Urinary bladder (tissue), 4 donors: Measurements from ENCODE around the gene KHDRBS2. TPM values are rescaled to one million over a fixed set of nuclear protein-coding genes. Genes with fewer than 3 reads are reported as not detected.

Source experiments
- DNase-seq: peaks from one replicate; pipeline ENCODE4 v3.0.0-alpha.2; 2015; ENCODE audit errors: extremely low spot score
- H3K27ac ChIP-seq: one replicate; pipeline ENCODE4 v1.5.1; 2013; ENCODE audit warnings: low read depth, mild to moderate bottlenecking, moderate library complexity
- H3K36me3 ChIP-seq: one replicate; pipeline ENCODE4 v1.6.1; 2013; ENCODE audit warnings: mild to moderate bottlenecking, moderate library complexity; ENCODE audit not compliant: insufficient read depth
- H3K4me1 ChIP-seq: one replicate; pipeline ENCODE4 v1.6.1; 2013; ENCODE audit warnings: mild to moderate bottlenecking, moderate library complexity; ENCODE audit not compliant: insufficient read depth
- H3K4me3 ChIP-seq: one replicate; pipeline ENCODE4 v1.5.1; 2013; ENCODE audit warnings: low read depth, low read length
- WGBS: extraction: QIAGEN DNeasy Blood & Tissue Kit; methylation state at CpG from one replicate; pipeline ENCODE4 v1.1.7; 2013; 5-methylcytosine and 5-hydroxymethylcytosine counted together
- polyA plus RNA-seq: library from polyadenylated mRNA; stranded (reverse); fragments of 200-250 nt; gene quantifications from one replicate; pipeline ENCODE4 v1.2.3, GENCODE V29; 2013
- total RNA-seq: library from RNA; depleted of rRNA; stranded (reverse); fragments of >200 nt; gene quantifications from one replicate; pipeline ENCODE4 v1.2.3, GENCODE V29; 2014
- donor health status: healthy with polysubstance abuse.
- donor health status: healthy.

KHDRBS2 gene
- total and polyA plus RNA-seq, 2 donors, result 0.29 to 5.2 TPM

GRCh38 chr6:61949161-61949560 is 336.9 kb downstream of the KHDRBS2 start:
- no peak for DNase-seq
- no peaks in the 10 kb centered on the region for H3K36me3 ChIP-seq
- no peak overlapping the region for H3K27ac ChIP-seq
- H3K4me3 ChIP-seq, result no peak overlapping the region
- no peaks in the 10 kb centered on the region for H3K4me1 ChIP-seq

DNA sequence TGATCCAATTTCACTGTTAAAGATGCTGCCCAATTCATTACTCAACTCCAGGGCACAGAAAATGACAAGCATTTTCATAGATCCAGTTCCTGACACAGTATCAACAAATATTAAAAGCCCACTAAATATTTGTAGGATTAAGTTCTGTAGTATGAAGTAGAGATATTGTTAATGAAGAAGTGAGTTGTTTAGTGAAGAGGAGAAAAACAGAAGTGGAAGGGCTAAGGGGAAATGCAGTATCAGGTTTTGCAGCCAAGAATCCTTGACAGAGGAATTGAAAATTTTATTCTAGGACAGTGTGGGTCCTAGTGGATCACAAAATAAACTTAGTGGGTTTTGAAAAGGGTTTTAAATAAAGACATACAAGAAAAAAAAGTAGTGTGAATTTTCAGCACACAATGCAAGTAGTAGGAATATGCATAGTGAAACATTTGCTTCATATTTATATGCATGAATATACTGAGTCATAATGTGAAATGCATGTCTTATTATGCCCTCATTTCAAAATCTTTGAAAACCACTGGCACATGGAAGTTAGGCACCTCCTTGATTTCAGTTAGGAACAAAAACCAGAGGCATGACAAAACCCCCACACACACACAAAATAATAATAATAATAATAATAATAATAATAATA is 338.6 kb downstream of the KHDRBS2 start:
- Histone ChIP-seq H3K36me3 (no peaks in the 10 kb centered on the region), H3K4me1 (no peaks in the 10 kb centered on the region), H3K27ac (no peak overlapping the region), H3K4me3 (no peak overlapping the region)
- no peak for DNase-seq

DNA sequence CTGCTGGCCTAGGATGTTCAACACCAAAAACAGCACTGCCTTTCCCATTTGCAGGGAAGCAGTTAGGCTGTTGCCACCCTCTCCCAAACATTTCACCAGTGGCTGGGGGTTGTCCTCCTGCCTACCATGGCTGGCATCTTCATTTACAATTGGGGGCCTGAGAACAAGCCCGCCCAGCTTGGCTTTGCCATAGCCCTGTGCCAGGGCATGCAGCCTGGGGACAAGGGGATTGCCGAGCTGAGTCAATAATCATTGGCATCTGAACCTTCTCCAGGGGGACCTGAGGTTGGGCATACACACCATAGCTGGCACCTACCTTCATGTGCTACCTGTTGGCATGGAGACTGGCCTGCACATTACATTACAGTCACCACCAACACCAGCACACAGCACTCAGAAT is 345.1 kb downstream of the KHDRBS2 start:
- Histone ChIP-seq H3K4me1 (no peaks in the 10 kb centered on the region), H3K4me3 (no peak overlapping the region), H3K27ac (no peak overlapping the region), H3K36me3 (no peaks in the 10 kb centered on the region)
- 94% methylated on average over 2 of the region's 2 CpGs for WGBS
- DNase-seq, result no peak

DNA sequence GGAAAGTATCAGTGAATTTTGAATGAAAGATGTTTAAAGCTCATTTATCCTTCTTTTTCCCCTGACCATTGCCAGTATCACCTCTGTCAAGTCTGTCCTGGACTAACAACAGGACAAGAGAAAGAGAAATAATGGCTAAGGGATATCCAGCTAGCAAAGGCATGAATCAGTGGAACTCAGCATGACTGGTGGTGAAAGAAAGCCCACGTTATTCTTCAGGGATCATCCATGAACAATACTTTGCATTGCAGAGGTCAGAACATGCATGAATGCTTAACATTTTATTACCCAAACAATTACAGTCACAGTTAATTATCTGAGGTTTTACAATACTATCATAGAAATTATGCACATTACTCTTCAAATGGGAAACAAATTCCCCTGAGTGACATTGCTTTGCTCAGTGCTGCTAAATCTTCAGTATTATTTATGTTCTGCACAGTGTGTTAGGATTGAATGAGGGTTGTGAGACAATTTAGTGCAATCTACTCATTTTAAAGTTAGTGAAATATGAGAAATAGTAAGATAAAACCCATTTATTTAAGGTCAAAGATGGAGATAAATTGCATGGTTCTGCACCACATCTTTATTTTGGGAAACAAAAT is 350.7 kb downstream of the KHDRBS2 start:
- DNase-seq, result no peak
- Histone ChIP-seq H3K4me3 (no peak overlapping the region), H3K27ac (no peak overlapping the region), H3K36me3 (no peaks in the 10 kb centered on the region), H3K4me1 (no peaks in the 10 kb centered on the region)
- 53% methylated on average over 1 of the region's 1 CpG for WGBS

DNA sequence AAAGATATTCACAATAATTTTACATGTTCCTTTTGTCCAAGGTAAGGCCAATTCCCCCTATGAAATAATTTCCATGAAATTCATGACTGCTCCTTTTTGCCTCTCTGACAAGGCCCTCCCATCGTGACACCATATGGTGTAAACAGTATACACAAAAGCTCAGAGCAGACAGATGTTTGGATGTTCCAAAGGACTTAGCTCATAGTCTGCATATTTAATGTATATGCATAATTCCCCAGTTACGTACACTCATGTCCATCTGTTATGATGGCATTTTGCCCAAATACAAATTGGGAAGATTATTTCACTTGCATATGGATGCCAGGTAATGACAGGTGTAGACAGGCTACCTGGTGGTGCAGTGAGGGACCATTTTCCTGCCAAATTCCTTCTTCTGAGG is 376.5 kb downstream of the KHDRBS2 start:
- H3K4me1 ChIP-seq, result no peaks in the 10 kb centered on the region
- no peak overlapping the region for H3K27ac ChIP-seq
- DNase-seq, result no peak
- WGBS, result 49% methylated on average over 2 of the region's 2 CpGs
- no peaks in the 10 kb centered on the region for H3K36me3 ChIP-seq
- H3K4me3 ChIP-seq, result no peak overlapping the region

DNA sequence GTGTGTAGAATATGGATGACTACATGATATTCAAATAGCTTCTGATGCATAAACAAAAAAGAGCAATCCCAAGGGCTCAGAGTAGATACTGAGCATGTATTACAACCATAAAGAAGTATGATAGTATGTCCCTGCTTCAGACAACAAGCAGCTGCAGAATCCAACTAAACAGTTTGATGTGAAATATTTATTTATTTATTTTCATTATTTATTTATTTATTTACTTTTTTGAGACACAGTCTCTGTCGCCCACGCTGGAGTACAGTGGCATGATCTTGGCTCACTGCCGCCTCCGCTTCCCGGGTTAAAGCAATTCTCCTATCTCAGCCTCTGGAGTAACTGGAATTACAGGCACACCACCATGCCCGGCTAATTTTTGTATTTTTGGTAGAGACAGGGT is 384.3 kb downstream of the KHDRBS2 start:
- DNase-seq, result no peak
- 98% methylated on average over 6 of the region's 6 CpGs for WGBS
- no peaks in the 10 kb centered on the region for H3K36me3 ChIP-seq
- no peak overlapping the region for H3K4me3 ChIP-seq
- H3K27ac ChIP-seq, result no peak overlapping the region
- H3K4me1 ChIP-seq, result no peaks in the 10 kb centered on the region

GRCh38 chr6:61894536-61894935 is 391.5 kb downstream of the KHDRBS2 start:
- no peak overlapping the region for H3K27ac ChIP-seq
- no peak for DNase-seq
- H3K36me3 ChIP-seq, result peaks cover 1% of the 10 kb centered on the region
- H3K4me1 ChIP-seq, result no peaks in the 10 kb centered on the region
- 86% methylated on average over 9 of the region's 9 CpGs for WGBS
- H3K4me3 ChIP-seq, result no peak overlapping the region

GRCh38 chr6:61887423-61887822 is 398.6 kb downstream of the KHDRBS2 start:
- 51% methylated on average over 1 of the region's 1 CpG for WGBS
- no peak for DNase-seq
- Histone ChIP-seq H3K27ac (no peak overlapping the region), H3K4me3 (no peak overlapping the region), H3K4me1 (no peaks in the 10 kb centered on the region), H3K36me3 (peaks cover 2% of the 10 kb centered on the region)

DNA sequence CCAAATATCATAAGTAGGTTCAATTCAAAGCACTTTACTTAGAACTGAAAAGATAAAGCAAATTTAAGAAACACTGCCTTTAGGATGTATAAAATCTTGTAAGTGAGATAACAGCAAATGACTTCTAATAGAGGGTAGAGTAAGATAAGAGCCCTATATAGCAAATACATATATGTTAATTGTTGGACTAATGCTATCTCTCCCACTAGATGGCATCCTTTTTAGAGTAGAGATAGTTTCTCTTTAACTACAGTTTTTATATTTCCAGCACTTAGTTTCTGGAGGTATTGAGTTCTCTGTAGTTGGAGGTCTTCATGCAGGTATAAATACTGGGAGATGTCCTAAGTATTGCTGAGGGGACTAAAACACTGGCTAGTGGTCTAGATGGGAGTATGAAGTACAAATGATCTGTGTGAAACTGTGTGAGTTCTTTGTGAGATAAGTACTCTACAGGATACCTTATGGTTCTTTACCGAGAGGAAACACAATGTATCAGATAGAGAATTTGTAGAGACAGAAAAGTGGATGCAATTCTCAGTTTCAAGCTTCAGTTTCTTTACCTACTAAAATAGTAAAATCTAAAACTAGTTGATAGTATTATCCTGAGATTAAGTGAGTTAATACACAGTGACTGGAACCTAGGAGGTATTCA is 399.3 kb downstream of the KHDRBS2 start:
- peaks cover 2% of the 10 kb centered on the region for H3K36me3 ChIP-seq
- WGBS, result 62% methylated on average over 1 of the region's 1 CpG
- no peak for DNase-seq
- no peaks in the 10 kb centered on the region for H3K4me1 ChIP-seq
- H3K27ac ChIP-seq, result no peak overlapping the region
- no peak overlapping the region for H3K4me3 ChIP-seq

DNA sequence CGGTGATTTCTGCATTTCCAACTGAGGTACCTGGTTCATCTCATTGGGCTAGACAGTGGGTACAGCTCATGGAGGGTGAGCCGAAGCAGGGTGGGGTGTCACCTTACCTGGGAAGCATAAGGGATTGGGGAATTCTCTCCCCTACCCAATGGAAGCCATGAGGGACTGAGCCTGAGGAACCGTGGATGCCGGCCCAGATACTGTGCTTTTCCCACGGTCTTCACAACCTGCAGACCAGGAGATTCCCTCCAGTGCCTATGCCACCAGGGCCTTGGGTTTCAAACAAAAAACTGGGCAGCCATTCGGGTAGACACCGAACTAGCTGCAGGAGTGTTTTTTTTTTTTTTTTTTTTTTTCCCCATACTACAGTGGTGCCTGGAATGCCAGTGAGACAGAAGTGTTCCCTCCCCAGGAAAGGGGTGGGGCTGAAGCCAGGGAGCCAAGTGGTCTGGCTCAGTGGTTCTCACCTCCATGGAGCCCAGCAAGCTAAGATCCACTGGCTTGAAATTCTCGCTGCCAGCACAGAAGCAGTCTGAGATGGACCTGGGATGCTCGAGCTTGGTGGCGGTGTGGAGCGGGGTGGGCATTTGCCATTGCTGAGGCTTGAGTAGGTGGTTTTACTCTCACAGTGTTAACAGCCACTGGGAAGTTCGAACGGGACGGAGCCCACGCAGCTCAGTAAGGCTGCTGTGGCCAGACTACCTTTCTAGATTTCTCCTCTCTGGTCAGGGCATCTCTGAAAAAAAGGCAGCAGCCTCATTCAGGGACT is 416.2 kb downstream of the KHDRBS2 start:
- no peak overlapping the region for H3K4me3 ChIP-seq
- H3K4me1 ChIP-seq, result no peaks in the 10 kb centered on the region
- H3K27ac ChIP-seq, result no peak overlapping the region
- WGBS, result 91% methylated on average over 15 of the region's 15 CpGs
- DNase-seq, result no peak
- no peaks in the 10 kb centered on the region for H3K36me3 ChIP-seq

DNA sequence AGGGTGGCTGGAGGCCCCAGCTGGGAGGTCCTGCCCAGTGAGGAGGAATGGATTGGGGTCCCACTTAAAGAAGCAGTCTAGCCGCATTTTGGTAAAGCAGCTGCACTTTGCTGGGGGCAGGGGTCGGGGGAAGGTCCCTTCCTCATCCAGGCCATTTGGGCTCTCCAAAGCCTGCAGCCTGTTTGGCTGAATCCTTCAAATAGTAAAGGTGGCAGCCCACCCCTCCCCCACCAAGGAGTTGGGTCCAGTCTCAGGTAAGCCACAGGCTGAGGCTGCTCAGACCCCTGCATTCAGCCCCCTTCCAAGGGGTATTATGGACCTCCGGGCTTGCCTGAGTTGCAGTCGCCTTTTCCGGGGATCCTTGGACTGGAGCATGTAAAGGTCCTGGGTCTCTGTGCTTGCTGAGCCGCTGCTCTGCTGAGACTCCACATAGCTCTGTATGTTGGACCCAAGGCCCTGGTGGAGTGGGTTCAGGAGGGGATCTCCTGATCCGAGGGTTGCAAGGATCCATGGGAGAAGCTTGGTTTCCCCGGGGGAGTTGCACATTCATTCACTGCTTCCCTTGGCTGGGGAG is 417.4 kb downstream of the KHDRBS2 start:
- WGBS, result 95% methylated on average over 8 of the region's 8 CpGs
- no peaks in the 10 kb centered on the region for H3K4me1 ChIP-seq
- no peak overlapping the region for H3K27ac ChIP-seq
- no peaks in the 10 kb centered on the region for H3K36me3 ChIP-seq
- no peak overlapping the region for H3K4me3 ChIP-seq
- DNase-seq, result no peak

DNA sequence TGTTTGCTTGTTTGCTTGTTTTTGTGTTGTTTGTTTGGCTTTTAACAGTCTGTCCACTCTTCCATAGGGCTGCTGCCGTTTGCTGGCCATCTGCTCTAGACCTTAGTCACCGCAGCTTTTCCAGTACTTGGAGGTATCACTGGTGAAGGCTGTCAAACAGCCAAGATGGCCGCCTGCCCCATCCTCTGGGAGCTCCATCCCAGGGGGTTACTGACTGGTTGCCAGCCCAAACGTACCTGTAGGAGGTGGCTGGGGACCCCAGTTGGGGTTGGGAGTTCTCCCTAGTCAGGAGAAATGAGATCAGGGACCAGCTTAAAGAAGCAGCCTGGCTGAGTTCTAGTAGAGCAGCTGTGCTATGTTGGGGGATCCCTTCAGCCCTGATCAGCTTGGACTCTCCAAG is 418.4 kb downstream of the KHDRBS2 start:
- Histone ChIP-seq H3K4me1 (no peaks in the 10 kb centered on the region), H3K27ac (no peak overlapping the region), H3K4me3 (no peak overlapping the region), H3K36me3 (no peaks in the 10 kb centered on the region)
- DNase-seq, result no peak
- WGBS, result 81% methylated on average over 4 of the region's 4 CpGs

DNA sequence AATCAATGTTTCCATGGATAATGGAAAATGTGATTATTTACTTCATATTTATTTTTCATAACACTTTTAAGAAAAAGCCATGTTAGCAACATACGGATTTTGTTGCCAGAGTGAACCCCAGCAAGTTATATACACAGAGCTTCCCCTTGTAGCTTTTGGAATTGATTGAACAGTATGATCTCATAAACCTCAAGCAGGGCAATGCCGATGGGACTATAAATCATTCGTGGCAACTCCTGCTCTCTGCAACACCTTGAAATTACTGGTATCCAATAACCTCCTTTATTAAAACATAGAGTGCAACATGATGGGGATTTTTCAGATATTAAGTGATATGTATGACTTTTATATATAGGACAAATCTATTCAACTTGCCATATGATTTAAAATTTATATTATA is 428.5 kb downstream of the KHDRBS2 start:
- 79% methylated on average over 3 of the region's 3 CpGs for WGBS
- no peak for DNase-seq
- H3K36me3 ChIP-seq, result no peaks in the 10 kb centered on the region

GRCh38 chr6:61841958-61842357 is 444.1 kb downstream of the KHDRBS2 start:
- no peaks in the 10 kb centered on the region for H3K4me1 ChIP-seq
- no peak for DNase-seq
- H3K4me3 ChIP-seq, result no peak overlapping the region
- H3K27ac ChIP-seq, result no peak overlapping the region
- H3K36me3 ChIP-seq, result no peaks in the 10 kb centered on the region

More for the DNA sequence above, 428.5 kb downstream of the KHDRBS2 start:
- H3K4me3 ChIP-seq, result no peak overlapping the region
- no peaks in the 10 kb centered on the region for H3K4me1 ChIP-seq
- H3K27ac ChIP-seq, result no peak overlapping the region
